Loucy (cell line): ENCODE results near the gene IL2RG.

Source experiments
- CTCF ChIP-seq: fragments of 200-600 bp; sonication (generic); conservative IDR thresholded peaks from 2 replicates; pipeline ENCODE4 v1.5.1; 2014; ENCODE audit warnings: mild to moderate bottlenecking, antibody characterized with exemption, low read length
- EZH2phosphoT487 ChIP-seq: fragments of 200-600 bp; IDR thresholded peaks from 2 replicates; pipeline ENCODE4 v1.6.1; 2018; ENCODE audit warnings: antibody characterized with exemption, mild to moderate bottlenecking, moderate library complexity, borderline replicate concordance

- no peak for TF ChIP-seq CTCF
- no peak for TF ChIP-seq EZH2phosphoT487
Measured at GRCh38 chrX:71105628-71106027, 5.7 kb downstream of the IL2RG start.
